Endothelial cell of hepatic sinusoid (primary cell): Measurements from ENCODE around the gene GRIN1.

Experiments used
- in situ Hi-C: cut with HindIII; loops from 2 replicates; pipeline ENCODE4 v1.10.0; 2017; ENCODE audit warnings: low sequenced_read_pairs

GRIN1 gene

GRCh38 chr9:137127301-137128157 is 11.4 kb upstream of the GRIN1 start:
- in situ Hi-C loops = no loop called here

- in situ Hi-C loops = no loop called here
Measured at GRCh38 chr9:137128158-137128861, 10.6 kb upstream of the GRIN1 start.

GRCh38 chr9:137128862-137129455 is 10.0 kb upstream of the GRIN1 start:
- in situ Hi-C loops = no loop called here

GRCh38 chr9:137129456-137130175 is 9.3 kb upstream of the GRIN1 start:
- in situ Hi-C loops = no loop called here

- in situ Hi-C loops = no loop called here
Measured at GRCh38 chr9:137130176-137130755, 8.7 kb upstream of the GRIN1 start.

GRCh38 chr9:137134191-137134590 is 4.8 kb upstream of the GRIN1 start:
- in situ Hi-C loops = no loop called here

GRCh38 chr9:137135154-137135553 is 3.8 kb upstream of the GRIN1 start:
- in situ Hi-C loops = loop anchor here (5.0 kb wide), 1 partner anchor 37 kb away; the partner anchor contains the start of genes LRRC26 and TMEM210

- in situ Hi-C loops = loop anchor here (5.0 kb wide), 1 partner anchor 36 kb away; the partner anchor contains the start of genes LRRC26 and TMEM210
Measured at GRCh38 chr9:137136261-137136880, 2.6 kb upstream of the GRIN1 start.

- in situ Hi-C loops = loop anchor here (5.0 kb wide), 1 partner anchor 35 kb away; the partner anchor contains the start of genes LRRC26 and TMEM210
Measured at GRCh38 chr9:137136881-137137607, 1.9 kb upstream of the GRIN1 start.

GRCh38 chr9:137138058-137138721 is 764 bp upstream of the GRIN1 start:
- in situ Hi-C loops = loop anchor here (5.0 kb wide), 1 partner anchor 34 kb away; the partner anchor contains the start of genes LRRC26 and TMEM210

GRCh38 chr9:137139468-137140150 is 655 bp downstream of the GRIN1 start:
- in situ Hi-C loops = loop anchor here (5.0 kb wide), 1 partner anchor 33 kb away; the partner anchor contains the start of genes LRRC26 and TMEM210

- in situ Hi-C loops = no loop called here
Measured at GRCh38 chr9:137140151-137141012, 1.4 kb downstream of the GRIN1 start.

GRCh38 chr9:137141050-137141810 is 2.3 kb downstream of the GRIN1 start:
- in situ Hi-C loops = no loop called here

GRCh38 chr9:137141976-137142936 is 3.3 kb downstream of the GRIN1 start:
- in situ Hi-C loops = no loop called here

GRCh38 chr9:137143459-137143858 is 4.5 kb downstream of the GRIN1 start:
- in situ Hi-C loops = no loop called here
